Activated T-helper 1 cell treated with anti-CD3 and anti-CD28 coated beads, Interleukin-2, amount 50 U/mL, for 16 hours (primary cell): Measurements from ENCODE around the gene CYBC1.

Experiments used
- DNase-seq, 2 donors: peaks; one replicate each; pipeline ENCODE4 v3.0.0-alpha.2; 2020; ENCODE audit warnings: low read depth in 1 of 2, low spot score in 1 of 2

Gene CYBC1

GRCh38 chr17:82411396-82412053 is 39.0 kb downstream of the CYBC1 start:
- no peak for DNase-seq

- DNase-seq = no peak
Measured at GRCh38 chr17:82410014-82410716, 40.4 kb downstream of the CYBC1 start.

GRCh38 chr17:82408938-82409318 is 41.6 kb downstream of the CYBC1 start:
- DNase-seq = no peak

- DNase-seq = no peak
Measured at GRCh38 chr17:82408288-82408937, 42.1 kb downstream of the CYBC1 start.

- no peak for DNase-seq
Measured at GRCh38 chr17:82407255-82407654, 43.3 kb downstream of the CYBC1 start.

- no peak for DNase-seq
Measured at GRCh38 chr17:82406131-82406671, 44.4 kb downstream of the CYBC1 start.

- no peak for DNase-seq
Measured at GRCh38 chr17:82405051-82405450, 45.5 kb downstream of the CYBC1 start.

- DNase-seq = no peak
Measured at GRCh38 chr17:82403662-82404660, 46.6 kb downstream of the CYBC1 start.

GRCh38 chr17:82402865-82403264 is 47.7 kb downstream of the CYBC1 start:
- DNase-seq = no peak

- peak; percentile 13 to 23 for DNase-seq
Measured at GRCh38 chr17:82400830-82401229, 49.7 kb downstream of the CYBC1 start.

GRCh38 chr17:82400206-82400605 is 50.3 kb downstream of the CYBC1 start:
- DNase-seq = no peak

GRCh38 chr17:82399601-82400101 is 50.9 kb downstream of the CYBC1 start:
- DNase-seq = no peak

GRCh38 chr17:82399041-82399441 is 51.5 kb downstream of the CYBC1 start:
- no peak for DNase-seq

GRCh38 chr17:82397449-82398335 is 52.9 kb downstream of the CYBC1 start:
- no peak for DNase-seq

- DNase-seq = no peak
Measured at GRCh38 chr17:82396601-82397435, 53.7 kb downstream of the CYBC1 start.

GRCh38 chr17:82394278-82394677 is 56.3 kb downstream of the CYBC1 start:
- DNase-seq = no peak

- DNase-seq = no peak
Measured at GRCh38 chr17:82392941-82393340, 57.6 kb downstream of the CYBC1 start.
